AML-193 (cell line): Measurements from ENCODE around the gene CPT1A.
"Not testable (repeated sequence)": the region's sequence is repeated elsewhere in the genome, so short reads cannot be mapped to it uniquely, and the experiment has no call there.

Experiments
- DNase-seq, 2 experiments: peaks; one replicate each; lab custom pipeline; 2025; lab: John Stamatoyannopoulos, UW

Gene CPT1A

DNA sequence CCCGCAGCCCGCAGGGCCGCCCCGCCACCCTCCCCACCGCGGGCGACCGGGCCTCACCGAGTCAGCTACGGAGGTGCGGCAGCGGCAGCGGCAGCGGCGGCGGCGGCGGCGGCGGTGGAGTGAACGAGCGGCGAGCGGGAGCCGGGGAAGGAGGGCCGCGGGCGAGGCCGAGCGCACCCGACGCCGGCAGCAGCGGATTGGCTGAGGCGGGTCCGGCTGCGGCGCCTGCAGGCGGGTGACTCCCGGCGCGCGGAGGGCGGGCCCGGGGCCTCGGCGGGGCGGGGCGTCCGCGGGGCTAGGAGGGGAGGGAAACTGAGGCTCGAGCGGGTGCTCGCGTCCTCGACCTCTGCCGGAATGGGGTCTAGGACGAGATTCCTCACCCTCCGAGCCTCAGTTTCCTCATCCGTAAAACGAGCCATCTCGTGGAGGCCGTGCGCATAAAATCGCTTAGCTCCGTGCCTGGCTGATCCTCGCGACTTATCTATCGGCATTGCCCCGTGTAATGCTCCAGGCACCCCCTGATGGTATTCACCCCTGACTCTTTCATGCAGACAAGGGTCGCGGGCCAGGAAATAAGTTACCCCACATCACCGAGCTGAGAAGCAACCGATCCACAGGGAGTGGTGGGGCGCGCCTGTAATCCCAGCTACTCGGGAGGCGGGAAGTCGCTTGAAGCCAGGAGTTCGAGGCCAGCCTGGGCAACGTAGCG, at the start of gene CPT1A:
CPT1A (minus strand) TSS at position 199 of the 709 bp plus-strand sequence. CDS start 26,442 bp downstream, outside the sequence.
- DNase-seq, result peak; percentile 55 to 56

DNA sequence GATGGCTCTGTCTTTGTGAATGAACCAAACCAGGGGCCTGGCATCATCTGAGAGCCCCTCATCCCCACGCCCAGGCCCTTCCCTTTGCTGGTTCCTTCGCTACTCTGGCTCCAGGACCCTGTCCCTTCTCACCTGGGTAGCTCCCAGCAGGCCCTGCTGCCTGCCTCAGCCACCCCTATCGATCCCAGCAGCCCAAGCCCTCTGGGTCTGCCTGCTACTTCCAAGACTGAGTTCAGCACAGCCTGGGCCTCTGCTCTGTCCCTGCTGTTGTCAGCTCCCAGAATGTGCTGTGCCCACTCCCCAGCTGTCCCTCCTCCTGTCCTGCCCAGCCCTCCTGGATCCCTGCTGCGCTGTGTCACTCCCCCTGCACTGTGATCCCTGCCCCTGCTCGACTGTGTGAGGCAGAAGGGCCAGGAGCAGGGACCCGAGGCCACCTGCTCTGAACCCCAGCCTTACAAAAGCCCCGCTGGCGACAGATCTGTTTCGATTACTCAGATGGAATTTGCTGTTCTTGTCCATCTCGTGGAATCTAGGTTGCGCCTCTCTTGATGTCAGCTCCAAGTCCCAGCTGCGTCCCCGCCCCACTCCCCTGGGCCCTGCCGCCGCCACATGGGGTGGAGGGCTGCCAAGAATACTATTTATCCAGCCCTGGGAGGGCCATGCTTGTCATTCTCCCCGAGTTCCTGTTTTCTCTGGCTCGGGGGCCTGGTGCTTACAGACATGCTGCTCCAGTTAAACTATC, 48.9 kb upstream of the CPT1A start:
- no peak for DNase-seq

DNA sequence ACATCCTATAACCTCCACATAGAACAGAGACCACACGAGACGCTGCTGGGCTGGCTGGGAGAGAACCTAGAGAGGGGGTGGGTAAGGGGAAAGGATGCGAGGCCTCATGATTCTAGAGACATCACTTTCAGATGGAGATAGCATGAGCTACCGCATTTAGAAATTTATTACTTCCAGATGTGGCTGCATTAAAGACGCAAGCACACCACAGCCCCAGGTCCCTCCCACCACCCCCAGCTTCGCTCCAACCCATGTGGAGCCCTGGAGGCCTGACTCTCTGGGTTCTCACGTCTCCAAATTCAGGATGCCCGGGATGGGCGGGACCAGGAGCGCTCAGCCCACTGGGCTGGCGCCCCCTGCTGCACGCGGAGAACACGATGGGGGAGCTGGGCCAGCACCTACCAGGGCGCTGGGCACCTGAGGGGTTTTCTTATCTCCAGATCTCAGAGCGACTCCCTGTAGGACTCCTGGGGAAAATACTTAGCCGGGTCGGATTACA, 48.3 kb upstream of the CPT1A start:
- DNase-seq, result no peak

DNA sequence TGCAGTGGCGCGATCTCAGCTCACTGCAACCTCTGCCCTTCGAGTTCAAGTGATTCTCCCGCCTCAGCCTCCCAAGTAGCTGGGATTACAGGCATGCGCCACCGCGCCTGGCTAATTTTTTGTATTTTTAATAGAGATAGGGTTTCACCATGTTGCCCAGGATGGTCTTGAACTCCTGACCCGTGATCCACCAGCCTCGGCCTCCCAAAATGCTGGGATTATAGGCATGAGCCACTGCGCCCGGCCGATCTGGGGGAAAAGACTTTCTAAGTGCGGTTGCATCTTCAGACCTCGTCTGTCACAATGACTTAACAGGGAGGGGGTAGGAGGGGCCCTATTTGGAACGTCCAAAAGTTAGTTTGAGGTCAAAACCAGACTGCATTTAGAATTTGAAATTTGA, 43.1 kb upstream of the CPT1A start:
- not testable (repeated sequence) for DNase-seq

DNA sequence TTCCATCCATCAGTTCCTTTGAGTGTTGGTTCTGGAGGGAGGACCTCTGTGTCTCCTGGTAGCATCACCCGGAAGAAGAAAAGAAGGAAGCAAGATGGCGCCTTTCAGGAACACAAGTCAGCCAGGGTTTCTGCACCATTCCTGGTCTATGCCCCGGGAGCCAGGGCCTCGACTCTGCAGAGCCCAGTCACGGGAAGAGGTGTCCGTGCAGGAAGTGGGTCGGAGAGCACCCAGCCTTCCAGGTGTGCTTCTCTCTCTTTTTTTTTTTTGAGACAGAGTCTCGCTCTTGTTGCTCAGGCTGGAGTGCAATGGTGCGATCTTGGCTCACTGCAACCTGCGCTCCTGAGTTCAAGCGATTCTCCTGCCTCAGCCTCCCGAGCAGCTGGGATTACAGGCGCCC, 40.7 kb upstream of the CPT1A start:
- DNase-seq, result no peak

DNA sequence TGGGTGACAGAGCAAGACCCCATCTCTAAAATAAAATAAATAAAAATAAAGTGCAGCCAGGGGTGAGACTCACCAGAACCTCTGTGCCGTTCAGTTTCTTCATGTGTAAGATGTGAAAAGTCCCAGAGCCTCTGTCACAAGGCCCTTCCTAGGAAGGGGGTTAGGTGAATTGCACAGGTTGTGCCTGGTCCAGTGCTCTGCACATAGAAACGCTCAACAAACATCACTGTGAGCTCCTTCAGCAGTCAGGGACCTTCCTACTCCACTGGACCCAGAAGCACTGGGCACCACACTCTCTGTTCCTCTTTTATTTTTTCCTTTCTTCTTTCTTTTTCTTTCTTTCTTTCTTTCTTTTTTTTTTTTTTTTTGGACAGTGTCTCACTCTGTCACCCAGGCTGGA, 39.6 kb upstream of the CPT1A start:
- no peak for DNase-seq

DNA sequence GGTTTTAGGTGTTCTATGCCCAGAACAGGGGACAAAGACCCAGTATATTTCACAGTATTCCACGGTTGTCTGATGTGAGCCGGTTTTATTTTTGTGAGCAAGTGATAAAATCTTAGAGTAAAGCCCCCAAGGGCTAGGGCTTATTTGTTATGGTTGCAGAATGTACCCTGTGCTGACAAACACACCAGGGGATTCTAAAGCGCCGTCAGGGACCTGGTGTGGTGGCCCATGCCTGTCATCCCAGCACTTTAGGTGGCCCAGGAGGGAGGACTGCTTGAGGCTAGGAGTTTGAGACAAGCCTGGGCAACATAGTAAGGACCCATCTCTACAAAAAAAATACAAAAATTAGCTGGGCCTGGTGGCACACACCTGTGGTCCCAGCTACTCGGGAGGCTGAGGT, 39.1 kb upstream of the CPT1A start:
- DNase-seq, result no peak

DNA sequence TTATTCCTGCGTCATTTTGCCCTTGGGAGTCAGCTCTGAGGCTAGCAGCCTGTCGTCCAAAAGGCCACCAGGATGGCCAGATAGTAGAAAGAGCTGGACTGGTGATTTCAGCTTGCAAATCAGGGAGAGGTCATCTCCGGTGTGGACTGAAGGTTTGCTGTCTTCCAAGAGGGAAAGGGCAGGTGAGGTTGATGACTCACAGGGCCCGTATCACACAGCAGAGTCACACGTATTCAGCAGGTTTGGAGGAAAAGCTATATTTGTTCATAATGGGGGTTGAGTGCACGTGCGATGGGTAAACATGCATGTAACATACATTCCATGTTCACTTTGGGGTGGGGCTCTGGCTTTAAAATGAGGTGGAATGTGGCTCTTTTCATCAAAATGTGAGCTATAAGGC, 36.3 kb upstream of the CPT1A start:
- no peak for DNase-seq

DNA sequence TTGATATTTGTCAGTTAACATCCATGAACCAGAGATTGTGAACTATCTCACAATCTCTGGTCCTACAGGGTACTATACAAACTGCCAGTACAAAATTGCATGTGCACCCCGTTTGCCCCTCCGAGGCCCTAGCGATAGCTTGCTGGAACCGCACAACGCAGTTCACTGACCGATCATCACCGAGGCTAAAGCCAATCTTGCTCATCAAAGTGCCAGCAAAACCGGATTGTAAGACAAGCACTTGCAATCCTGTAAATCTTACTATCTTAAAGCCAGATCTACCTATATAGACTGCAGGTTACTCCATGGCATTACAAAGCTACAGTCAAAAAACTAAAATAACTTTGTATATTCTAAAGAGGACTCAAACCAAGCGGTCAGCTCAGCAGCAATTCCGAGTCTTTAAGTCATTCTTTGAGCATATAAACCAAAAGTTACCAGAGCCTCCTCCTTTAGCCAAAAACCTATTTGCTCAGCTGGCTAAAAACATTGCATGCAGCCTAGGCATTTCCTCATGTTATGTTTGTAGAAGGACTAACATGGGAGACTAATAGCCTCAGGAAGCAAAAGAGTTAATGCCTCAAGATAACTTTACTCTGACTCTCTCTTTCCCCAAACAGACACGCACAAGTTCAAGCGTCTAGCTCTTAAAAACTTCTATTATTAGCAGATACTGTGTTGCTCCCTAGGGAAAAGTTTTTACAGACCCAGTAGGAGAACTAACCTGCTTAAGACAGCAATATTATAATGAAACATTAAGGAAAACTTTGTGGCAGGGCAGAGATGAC, 30.7 kb upstream of the CPT1A start:
- no peak for DNase-seq

DNA sequence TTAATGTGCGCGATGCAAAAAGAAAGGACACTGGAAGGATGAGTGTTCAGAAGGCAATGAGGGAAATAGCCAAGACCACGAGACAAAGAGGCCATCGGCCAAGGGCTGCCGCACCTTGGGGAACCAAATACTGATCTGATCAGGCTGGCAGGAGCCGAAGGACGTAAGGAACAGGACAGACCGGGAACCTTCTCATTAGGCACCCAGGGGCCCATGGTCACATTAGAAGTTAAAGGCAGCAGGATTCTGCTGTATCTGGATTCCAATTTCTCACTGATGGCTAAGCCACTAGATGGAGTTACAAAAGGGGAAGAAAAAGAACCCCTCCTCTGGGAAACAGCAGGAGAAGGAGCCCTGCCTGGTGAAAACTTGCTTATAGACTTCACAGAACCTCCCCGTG, 28.8 kb upstream of the CPT1A start:
- no peak for DNase-seq

DNA sequence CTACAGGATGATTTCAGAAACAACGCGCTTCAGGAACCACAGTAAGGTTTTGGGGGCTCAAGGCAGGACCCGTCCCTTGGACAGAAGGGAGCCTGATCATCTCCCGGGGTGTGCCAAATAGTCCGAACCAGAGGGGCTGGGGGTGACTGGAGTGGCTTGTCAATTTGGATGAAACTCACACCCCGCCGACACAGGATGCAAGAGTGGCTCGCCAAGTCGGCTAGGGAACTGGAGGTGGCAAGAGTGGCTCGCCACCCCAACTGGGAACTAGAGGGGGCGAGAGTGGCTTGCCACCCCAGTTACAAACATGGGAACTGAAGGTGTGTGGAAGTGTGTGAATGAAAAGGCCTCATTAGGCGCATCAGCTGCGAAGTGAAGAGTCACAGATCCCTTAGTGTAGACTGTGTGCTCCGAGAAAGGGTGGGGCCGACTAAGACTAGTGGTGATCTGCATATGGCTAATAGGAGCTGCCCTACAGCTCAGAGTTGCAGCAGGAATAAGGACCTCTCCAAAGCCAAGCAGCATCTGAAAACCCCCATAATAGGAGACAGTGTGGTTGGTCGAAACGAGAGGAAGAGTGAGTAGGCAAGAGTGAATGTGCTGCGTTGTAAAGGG, 26.6 kb upstream of the CPT1A start:
- no peak for DNase-seq

DNA sequence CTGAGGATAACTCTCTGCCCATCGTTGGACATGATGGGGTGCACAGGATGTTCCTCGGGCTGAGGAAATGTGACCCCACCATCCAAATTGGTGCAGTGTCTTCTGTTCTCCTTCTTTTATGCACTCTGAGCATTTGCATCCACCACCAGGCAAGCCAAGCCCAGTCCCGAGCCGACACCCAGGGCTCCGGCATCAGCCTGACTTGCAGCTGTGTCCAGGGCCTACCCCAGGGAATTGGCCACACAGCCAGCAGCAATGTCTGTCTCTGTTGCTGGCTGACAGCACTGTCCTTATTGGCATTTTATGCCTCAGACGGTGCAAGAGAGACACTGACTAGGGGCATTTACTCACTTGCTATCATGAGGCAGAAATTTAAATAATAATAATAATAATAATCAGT, 25.4 kb upstream of the CPT1A start:
- DNase-seq, result no peak

DNA sequence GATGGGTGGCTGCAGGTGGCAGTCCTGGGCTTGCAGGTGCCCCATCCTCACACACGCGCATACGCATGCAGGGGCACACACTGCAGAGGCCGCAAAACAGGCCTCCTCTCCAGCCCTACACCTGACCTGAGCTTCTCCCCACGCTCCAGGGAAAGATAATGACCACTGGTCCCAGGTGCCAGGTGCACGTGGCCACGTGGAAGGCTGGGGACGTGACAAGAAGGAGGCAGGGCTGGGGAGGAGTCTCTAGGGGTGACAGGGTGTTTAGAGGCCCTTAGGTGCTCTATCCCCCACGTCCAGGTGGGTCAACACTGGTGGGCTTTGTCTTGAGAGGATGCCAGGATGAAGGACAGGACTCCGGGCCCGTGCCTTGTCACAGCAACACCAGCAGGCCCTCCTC, 23.5 kb upstream of the CPT1A start:
- no peak for DNase-seq

DNA sequence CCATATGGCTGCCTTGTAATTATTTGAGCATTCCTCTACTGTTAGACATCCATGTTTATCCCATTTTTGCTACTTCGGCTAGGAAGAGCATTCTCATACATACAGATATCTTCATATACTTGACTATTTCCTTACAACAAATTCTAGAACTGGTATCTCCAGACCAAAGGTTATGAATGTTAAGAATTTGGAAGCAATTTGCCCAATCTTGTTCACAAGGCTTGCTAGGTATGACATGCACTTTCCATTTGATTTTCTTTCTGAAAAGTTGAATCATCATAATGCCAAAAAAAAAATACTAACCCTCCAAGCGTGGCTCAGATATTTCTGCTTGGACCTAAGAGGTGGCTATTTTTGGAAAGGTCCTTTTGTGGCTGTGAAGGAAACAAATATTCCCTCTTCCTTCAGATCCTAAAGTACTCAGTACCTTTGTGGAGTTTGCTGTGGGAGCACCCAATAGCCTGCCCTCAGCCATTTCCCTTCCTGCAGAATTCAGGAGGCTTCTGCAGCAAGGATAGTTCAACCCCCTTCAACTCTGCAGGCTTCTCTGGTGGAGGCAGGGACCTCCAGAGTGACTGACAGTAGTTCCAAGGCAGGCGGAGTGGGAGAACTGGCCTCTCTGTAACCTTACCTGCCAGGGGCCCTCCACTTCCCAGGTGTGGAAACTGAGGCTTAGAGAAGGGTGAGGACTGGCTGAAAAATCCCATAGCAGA, 22.0 kb upstream of the CPT1A start:
- DNase-seq, result no peak

DNA sequence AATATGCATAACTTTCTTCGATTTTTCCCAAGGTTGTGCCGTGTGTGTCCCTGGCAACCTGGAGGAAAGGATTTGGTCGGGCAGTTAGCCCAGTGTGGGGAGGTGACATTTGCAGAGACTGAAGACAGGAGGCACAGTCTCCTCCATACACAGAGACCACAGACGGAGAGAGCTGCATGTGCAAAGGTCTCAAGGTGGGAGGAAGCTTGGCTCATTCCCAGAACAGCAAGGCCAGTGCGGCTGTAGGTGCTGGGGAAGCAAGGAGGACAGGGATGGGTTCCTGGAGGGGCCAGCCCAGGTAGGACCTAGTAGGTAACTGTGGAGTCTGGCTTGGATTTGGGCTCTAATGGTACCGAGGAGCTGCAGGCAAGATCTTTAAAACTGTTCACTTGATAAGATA, 20.7 kb upstream of the CPT1A start:
- no peak for DNase-seq

DNA sequence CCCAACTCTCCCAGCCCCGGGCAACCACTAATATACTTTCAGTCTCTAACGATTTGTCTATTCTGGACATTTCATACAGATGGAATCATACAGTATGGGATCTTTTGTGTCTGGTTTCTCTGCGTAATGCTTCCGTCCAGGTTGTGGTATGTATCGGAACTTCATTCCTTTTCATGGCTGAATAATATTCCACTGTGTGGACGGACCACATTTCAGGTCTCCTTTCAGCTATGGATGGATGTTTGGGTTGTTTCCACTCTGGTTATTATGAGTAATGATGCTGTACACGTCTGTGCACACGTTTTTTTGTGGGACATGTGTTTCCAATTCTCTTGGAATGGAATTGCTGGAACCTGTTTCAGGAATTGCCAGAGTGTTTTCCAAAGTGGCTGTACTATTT, 17.4 kb upstream of the CPT1A start:
- no peak for DNase-seq

DNA sequence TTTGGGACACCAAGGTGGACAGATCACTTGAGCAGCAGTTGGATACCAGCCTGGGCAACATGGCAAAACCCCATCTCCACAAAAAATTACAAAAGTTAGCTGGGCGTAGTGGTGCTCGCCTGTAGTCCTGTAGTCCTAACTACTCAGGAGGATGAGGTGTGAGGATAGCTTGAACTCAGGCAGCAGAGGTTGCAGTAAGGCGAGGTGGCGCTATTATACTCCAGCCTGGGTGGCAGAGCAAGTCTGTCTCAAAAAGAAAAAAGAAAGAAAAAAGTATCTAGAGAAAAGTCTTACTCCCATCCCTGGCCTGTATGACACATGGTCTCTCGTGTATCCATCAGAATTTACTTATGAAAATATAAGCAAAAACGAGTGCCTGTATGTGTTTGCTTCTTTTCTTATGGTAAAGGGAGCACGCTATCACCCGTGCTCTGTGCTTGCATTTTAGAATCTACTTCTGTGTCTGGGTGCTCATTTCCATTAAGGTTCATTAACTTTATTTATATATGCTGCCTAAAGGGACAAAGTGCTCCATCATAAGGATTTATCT, 15.4 kb upstream of the CPT1A start:
- DNase-seq, result no peak

DNA sequence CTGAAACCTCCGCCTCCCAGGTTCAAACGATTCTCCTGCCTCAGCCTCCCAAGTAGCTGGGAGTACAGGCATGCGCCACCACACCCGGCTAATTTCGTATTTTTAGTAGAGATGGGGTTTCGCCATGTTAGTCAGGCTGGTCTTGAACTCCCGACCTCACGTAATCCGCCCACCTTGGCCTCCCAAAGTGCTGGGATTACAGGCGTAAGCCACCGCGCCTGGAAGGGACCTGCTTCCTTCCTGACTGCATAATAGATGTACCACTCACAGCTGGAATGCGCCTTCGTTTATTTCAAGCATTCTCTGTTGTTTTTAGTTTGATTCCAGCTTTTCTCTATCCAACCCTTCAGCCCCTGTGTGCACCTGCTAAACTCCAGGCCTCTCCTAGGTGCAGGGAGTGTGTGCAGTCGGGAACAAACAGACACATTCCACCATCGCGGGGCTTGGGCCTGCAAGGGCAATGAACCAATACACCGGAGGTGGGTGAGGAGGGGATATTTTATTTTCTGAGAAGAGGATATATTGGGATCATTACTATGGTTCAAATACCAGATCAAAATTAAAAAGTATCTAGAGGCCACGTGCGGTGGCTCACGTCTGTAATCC, 14.8 kb upstream of the CPT1A start:
- not testable (repeated sequence) for DNase-seq

DNA sequence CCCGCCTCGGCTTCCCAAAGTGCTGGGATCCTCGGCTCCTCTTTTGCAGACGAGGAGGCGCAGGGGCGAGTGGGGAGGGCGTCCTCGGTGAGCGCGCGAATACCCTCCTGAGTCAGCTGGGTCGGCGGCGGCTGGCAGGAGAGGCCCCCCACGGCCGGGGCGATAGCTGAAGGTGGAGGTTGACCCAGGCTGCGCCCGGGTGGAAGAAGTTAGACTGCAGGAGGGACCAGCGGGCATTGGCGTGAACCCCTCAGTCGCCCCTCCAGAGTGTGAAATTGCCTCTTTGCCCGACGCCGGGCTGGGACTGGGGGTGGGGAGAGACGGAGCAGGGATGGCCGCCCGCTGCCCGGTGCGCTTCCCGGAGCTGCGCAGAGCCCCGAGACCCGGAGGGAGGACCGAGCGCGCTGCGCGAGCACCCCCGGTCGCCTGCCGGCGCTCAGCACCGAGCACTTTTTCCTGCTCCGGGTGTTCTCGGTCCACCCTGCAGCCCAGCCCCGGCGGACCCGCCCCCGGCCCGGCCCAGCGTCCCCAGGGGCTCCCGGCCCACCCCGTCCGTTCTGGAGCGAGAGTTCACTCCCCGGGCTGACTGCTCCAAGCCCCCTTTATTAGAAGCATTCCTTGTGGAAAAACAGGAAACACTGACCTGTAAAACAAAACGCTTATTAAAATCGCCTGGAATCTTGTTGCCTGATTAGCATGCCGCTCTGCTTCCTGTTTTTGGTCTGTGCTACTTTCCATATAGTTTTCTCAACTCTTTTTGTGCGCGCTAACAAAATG, 13.7 kb upstream of the CPT1A start:
- DNase-seq, result peak; percentile 34 to 36
